Cardiac fibroblast (primary cell): ENCODE data around the gene PABPN1L.

Source experiments
- DNase-seq, 2 donors: peaks; one replicate each; pipeline versions ENCODE4 v3.0.0 to v3.0.0-alpha.2; 2010; ENCODE audit warnings: low read depth in 2 of 2
- H3K4me3 ChIP-seq, 2 donors: replicated peaks in 1 of 2; 1 replicate in 1 of 2; 2 replicates in 1 of 2; pipeline ENCODE4 v1.5.1; 2011; ENCODE audit warnings: low read depth in 2 of 2, low read length in 2 of 2, mild to moderate bottlenecking in 2 of 2, moderate library complexity in 1 of 2
- CTCF ChIP-seq: IDR thresholded peaks from one replicate; pipeline ENCODE4 v1.5.1; 2011; ENCODE audit warnings: low read depth, mild to moderate bottlenecking, low read length, inconsistent platforms

Gene PABPN1L

GRCh38 chr16:88882358-88883030, 16.0 kb upstream of the PABPN1L start:
- TF ChIP-seq CTCF = no peak
- no peak for DNase-seq
- H3K4me3 ChIP-seq = no peak overlapping the region

- no peak overlapping the region for H3K4me3 ChIP-seq
- no peak for TF ChIP-seq CTCF
- no peak for DNase-seq
Observed at GRCh38 chr16:88881675-88882357, 15.4 kb upstream of the PABPN1L start.

- TF ChIP-seq CTCF = no peak
- H3K4me3 ChIP-seq = no peak overlapping the region
- DNase-seq = no peak
Observed at GRCh38 chr16:88881007-88881615, 14.7 kb upstream of the PABPN1L start.

GRCh38 chr16:88880226-88881006, 14.0 kb upstream of the PABPN1L start:
- no peak for TF ChIP-seq CTCF
- no peak overlapping the region for H3K4me3 ChIP-seq
- DNase-seq = no peak

GRCh38 chr16:88879788-88880055, 13.3 kb upstream of the PABPN1L start:
- no peak for DNase-seq
- TF ChIP-seq CTCF = no peak
- H3K4me3 ChIP-seq = no peak overlapping the region

- H3K4me3 ChIP-seq = no peak overlapping the region
- DNase-seq = no peak
- TF ChIP-seq CTCF = no peak
Observed at GRCh38 chr16:88878967-88879787, 12.7 kb upstream of the PABPN1L start.
